Measurements from ENCODE around the gene SLC35D1. TPM values are rescaled to one million over a fixed set of nuclear protein-coding genes. Genes with fewer than 3 reads are reported as not detected.
"Not testable (repeated sequence)": the region's sequence is repeated elsewhere in the genome, so short reads cannot be mapped to it uniquely, and the experiment has no call there.

The SLC35D1 gene
- total RNA-seq (2014; rRNA removed; shearing (Covaris generic)): 18.7 and 19.6 TPM in 2 replicates

DNA sequence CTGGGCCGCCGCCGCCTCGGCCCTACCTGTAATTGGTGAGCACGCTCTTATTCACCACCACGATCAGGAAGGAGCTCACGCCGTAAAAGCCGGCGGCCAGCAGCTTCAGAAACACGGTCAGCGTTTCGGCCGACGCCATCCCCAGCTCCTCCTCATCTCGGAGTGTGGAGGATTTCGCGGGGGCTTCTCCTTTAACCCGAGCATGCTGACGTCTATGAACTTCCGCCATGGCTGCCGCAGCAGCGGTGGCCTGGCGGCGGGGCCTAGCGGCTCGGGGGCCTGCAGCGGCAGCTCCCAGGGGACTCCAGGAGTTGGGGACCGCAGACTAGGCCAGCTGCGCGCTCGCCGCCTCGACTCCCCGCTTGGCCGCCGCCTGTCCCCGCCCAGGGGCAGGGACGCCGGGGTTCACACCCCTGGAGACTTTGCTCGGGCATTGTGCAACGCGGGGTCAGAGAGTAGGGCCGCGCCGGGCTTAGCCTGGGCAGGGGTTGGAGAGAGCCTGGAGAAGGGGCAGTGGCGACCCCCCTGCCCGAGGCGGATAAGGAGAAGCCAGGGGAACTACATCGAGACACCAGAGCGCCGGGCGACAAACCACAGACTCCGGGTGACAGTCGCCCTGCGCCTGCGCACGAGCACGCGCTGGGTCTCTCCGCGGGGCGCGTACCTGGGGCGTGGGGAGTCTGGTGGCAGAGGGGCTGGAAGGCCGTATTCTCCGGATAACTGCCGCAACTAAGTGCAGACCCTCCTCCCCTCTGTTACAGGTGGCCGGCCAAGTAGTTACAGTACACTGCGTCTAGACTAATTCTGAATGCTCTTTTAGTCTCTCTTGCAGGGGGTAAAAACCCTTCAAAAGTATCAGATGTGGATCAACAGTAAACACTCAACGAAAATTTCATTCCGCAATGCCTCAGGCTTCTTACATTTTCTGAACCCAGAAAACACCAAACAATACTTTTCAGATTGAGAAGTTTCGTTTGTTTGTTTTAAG is at the start of gene SLC35D1:
Gene SLC35D1, minus strand, starts transcription at position 364 of the 988 bp plus-strand sequence. Its CDS starts 135 bp downstream, at position 229.
- H3K27ac ChIP-seq: peak within 1 kb of the TSS; percentile 77
- peak; percentile 83 to 88 for DNase-seq

GRCh38 chr1:67103548-67103947 is 49.6 kb upstream of the SLC35D1 start:
- Histone ChIP-seq H3K4me3 (no peak overlapping the region), H3K36me3 (no peaks in the 10 kb centered on the region), H3K9me3 (replicated peaks) (no peaks in the 10 kb centered on the region), H3K27me3 (no peaks in the 10 kb centered on the region), H3K27ac (no peak overlapping the region), H3K4me1 (no peaks in the 10 kb centered on the region)
- DNase-seq: no peak

More for the DNA sequence above, at the start of gene SLC35D1:
- H3K27me3 ChIP-seq: no peaks in the 10 kb centered on the region
- peaks cover 7% of the 10 kb centered on the region; the same call in 1 of the 2 replicates for H3K4me1 ChIP-seq
- peaks cover 19% of the 10 kb centered on the region for H3K36me3 ChIP-seq
- no peaks in the 10 kb centered on the region for H3K9me3 ChIP-seq (replicated peaks)
- H3K4me3 ChIP-seq: peak within 1 kb of the TSS; percentile 96

DNA sequence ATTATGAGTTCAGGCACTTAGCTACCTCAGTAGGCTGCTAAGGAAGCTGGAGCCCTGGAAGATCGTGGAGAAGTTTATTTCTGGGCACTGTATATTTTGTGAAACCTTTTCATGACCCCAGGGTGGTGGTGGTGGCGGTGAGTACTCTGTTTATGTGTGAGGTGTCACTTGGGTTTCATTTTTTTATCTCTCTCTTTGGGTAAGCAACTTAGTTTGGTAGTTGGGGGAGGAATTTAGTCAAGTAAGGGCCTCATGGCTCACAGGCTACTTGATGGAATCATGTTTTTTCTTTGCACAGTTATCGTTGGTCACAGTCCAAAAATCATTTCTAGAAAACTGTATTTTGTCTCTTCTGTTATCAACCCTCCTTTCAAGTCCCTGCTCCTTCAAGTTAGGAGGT is 46.9 kb upstream of the SLC35D1 start:
- Histone ChIP-seq H3K9me3 (replicated peaks) (no peaks in the 10 kb centered on the region), H3K4me1 (peaks cover 20% of the 10 kb centered on the region), H3K36me3 (no peaks in the 10 kb centered on the region), H3K27me3 (no peaks in the 10 kb centered on the region), H3K27ac (no peak overlapping the region), H3K4me3 (no peak overlapping the region)
- no peak for DNase-seq

DNA sequence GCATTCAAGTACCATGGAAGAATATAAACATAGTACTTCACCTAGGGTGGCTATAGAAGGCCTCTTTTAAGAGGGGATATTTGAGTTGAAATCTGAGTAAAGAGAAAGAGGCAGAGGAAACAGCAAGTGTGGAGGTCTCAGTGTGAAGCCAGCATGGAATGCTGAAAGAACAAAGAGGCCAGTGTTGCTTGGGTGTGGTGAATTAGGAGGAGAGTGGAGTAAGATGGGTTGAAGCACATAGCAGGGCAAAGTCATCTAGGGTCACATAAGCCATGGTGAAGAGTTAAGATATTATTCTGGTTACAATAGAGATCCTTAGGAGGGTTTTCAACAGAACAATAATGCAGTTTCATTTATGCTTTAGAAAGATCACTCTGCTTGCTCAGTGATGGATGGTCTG is 43.4 kb upstream of the SLC35D1 start:
- Histone ChIP-seq H3K4me3 (no peak overlapping the region), H3K9me3 (replicated peaks) (no peaks in the 10 kb centered on the region), H3K4me1 (peaks cover 20% of the 10 kb centered on the region), H3K27ac (peak overlapping the region; percentile 81), H3K36me3 (no peaks in the 10 kb centered on the region), H3K27me3 (no peaks in the 10 kb centered on the region)
- peak; percentile 69 to 88 for DNase-seq

DNA sequence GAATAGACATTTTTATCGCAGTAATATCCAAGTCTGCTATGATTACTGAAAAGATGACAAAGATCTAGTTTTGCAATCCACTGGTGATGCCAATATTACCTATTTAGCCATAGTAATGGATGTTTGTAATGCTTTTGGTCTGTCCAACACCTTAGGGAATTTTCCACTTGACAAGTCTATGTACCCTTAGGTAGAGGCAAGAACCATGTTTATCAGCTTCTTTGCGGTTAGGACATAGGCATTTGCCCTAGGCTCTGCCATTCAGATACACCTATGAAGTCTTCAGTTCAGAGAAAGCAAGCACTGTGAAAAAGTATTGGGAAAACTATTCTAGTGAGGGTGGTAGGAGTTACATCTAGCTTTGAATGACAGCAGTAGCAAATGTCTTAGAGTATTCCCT is 40.2 kb upstream of the SLC35D1 start:
- no peak for DNase-seq
- Histone ChIP-seq H3K4me3 (no peak overlapping the region), H3K27ac (no peak overlapping the region), H3K27me3 (no peaks in the 10 kb centered on the region), H3K4me1 (peaks cover 20% of the 10 kb centered on the region), H3K36me3 (no peaks in the 10 kb centered on the region), H3K9me3 (replicated peaks) (no peaks in the 10 kb centered on the region)

DNA sequence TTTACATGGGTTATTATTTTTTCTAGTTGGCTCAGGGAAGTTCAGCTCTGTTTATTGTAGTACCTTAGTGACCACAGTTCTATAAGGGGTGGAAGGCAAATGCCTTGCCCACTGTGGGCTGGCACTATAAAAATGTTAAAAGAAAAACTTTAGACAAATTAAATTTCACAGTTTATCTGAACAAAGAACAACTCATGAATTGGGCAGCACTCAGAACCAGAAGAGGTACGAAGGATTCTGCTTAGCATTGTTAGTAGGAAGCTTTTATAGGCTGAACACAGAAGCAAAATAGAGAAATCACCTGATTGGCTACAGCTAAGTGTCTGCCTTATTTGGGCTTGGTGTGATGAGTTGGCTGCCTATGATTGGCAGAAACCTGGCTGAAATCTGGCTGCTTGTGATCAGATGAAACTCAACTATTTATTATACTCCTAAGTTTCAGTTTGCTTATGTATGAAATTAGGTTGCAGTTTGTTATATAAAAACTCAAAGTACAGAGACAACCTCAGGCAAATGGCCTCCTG is 35.8 kb upstream of the SLC35D1 start:
- no peak overlapping the region for H3K27ac ChIP-seq

DNA sequence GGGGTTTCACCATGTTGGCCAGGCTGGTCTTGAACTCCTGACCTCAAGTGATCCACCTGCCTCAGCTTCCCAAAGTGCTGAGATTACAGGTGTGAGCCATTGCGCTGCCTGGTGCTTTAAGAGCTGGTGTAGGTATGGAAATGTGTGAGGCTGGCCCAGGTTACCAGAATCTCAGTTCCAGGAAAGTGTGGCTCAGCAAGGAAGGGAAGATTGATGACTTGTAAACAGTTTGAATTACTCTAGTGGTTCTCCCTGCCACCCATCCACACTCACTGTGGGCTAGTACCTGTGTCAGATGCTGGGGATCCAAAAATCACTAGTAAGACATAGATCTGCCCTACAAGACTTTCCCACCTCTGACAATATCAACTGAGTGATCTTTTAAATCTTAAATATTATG is 34.5 kb upstream of the SLC35D1 start:
- no peak for DNase-seq
- Histone ChIP-seq H3K36me3 (no peaks in the 10 kb centered on the region), H3K27me3 (no peaks in the 10 kb centered on the region), H3K9me3 (replicated peaks) (no peaks in the 10 kb centered on the region), H3K27ac (no peak overlapping the region), H3K4me1 (no peaks in the 10 kb centered on the region; the same call in 1 of the 2 replicates), H3K4me3 (no peak overlapping the region)

More for the DNA sequence above, 35.8 kb upstream of the SLC35D1 start:
- Histone ChIP-seq H3K9me3 (replicated peaks) (no peaks in the 10 kb centered on the region), H3K4me3 (no peak overlapping the region), H3K4me1 (no peaks in the 10 kb centered on the region; the same call in 1 of the 2 replicates), H3K36me3 (no peaks in the 10 kb centered on the region), H3K27me3 (no peaks in the 10 kb centered on the region)
- DNase-seq: no peak

DNA sequence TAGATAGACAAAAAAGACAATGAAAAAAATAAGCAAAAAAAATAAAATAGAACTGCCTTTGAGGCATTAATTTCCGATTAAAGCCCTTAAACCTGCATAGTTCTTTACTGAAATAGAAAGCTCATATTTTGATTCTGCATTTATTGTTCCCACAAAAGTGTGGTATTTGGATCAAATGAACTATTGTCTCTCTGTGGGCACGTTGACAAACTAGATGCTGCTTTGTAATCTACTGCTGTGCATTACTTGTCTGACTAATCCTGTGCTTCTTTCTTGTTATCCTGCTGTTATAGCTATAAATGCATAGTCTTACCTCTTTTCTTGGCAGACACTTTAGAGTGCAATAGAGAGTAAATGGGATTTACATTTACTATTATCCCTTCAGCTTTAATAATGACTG is 31.4 kb upstream of the SLC35D1 start:
- no peak for DNase-seq
- no peaks in the 10 kb centered on the region for H3K36me3 ChIP-seq
- no peak overlapping the region for H3K27ac ChIP-seq
- H3K4me3 ChIP-seq: no peak overlapping the region
- H3K9me3 ChIP-seq (replicated peaks): no peaks in the 10 kb centered on the region
- H3K4me1 ChIP-seq: no peaks in the 10 kb centered on the region
- no peaks in the 10 kb centered on the region for H3K27me3 ChIP-seq

- DNase-seq: no peak
Measured at GRCh38 chr1:67084765-67085318, 30.9 kb upstream of the SLC35D1 start.

GRCh38 chr1:67078291-67078690 is 24.3 kb upstream of the SLC35D1 start:
- Histone ChIP-seq H3K27ac (no peak overlapping the region), H3K4me3 (no peak overlapping the region), H3K27me3 (no peaks in the 10 kb centered on the region), H3K4me1 (no peaks in the 10 kb centered on the region), H3K9me3 (replicated peaks) (no peaks in the 10 kb centered on the region), H3K36me3 (no peaks in the 10 kb centered on the region)
- no peak for DNase-seq

More at GRCh38 chr1:67084765-67085318, 30.9 kb upstream of the SLC35D1 start:
- no peak overlapping the region for H3K4me3 ChIP-seq
- H3K9me3 ChIP-seq (replicated peaks): no peaks in the 10 kb centered on the region
- no peaks in the 10 kb centered on the region for H3K4me1 ChIP-seq
- H3K27ac ChIP-seq: no peak overlapping the region
- H3K36me3 ChIP-seq: no peaks in the 10 kb centered on the region
- no peaks in the 10 kb centered on the region for H3K27me3 ChIP-seq

DNA sequence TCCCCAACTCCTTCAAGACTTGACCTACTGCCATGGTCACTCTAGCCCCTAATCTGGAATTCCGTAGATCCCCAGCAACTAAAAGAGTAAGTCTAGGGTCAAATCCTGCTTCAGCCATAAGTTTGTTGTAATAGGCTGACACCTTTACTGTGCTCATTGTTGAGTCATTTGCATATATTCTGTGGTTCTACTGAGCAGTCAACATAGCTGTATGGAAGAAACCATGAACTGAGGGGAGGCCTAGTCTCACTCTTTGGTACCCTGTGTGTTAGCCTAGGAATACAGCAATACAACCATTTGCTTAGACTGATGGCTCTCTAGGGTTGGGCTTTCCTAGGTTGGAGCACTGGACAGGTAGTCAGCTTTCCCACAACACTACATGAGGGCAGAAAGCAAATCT is 23.6 kb upstream of the SLC35D1 start:
- Histone ChIP-seq H3K4me1 (no peaks in the 10 kb centered on the region), H3K4me3 (no peak overlapping the region), H3K27me3 (no peaks in the 10 kb centered on the region), H3K27ac (no peak overlapping the region), H3K9me3 (replicated peaks) (no peaks in the 10 kb centered on the region; the same call in 1 of the 2 replicates), H3K36me3 (no peaks in the 10 kb centered on the region)
- no peak for DNase-seq

GRCh38 chr1:67072749-67073148 is 18.8 kb upstream of the SLC35D1 start:
- no peak for DNase-seq
- Histone ChIP-seq H3K27ac (no peak overlapping the region), H3K36me3 (no peaks in the 10 kb centered on the region), H3K4me1 (no peaks in the 10 kb centered on the region), H3K9me3 (replicated peaks) (peaks cover 5% of the 10 kb centered on the region; the same call in 1 of the 2 replicates), H3K27me3 (no peaks in the 10 kb centered on the region), H3K4me3 (no peak overlapping the region)

- not testable (repeated sequence) for H3K4me1 ChIP-seq; DNase-seq; H3K9me3 ChIP-seq (replicated peaks); H3K27me3 ChIP-seq; H3K27ac ChIP-seq; H3K36me3 ChIP-seq; H3K4me3 ChIP-seq
Measured at GRCh38 chr1:67067655-67068054, 13.7 kb upstream of the SLC35D1 start.

GRCh38 chr1:67062412-67062811 is 8.5 kb upstream of the SLC35D1 start:
- peaks cover 21% of the 10 kb centered on the region for H3K4me1 ChIP-seq
- H3K9me3 ChIP-seq (replicated peaks): no peaks in the 10 kb centered on the region
- H3K27me3 ChIP-seq: no peaks in the 10 kb centered on the region
- no peak overlapping the region for H3K4me3 ChIP-seq
- no peaks in the 10 kb centered on the region for H3K36me3 ChIP-seq
- no peak for DNase-seq
- no peak overlapping the region for H3K27ac ChIP-seq

DNA sequence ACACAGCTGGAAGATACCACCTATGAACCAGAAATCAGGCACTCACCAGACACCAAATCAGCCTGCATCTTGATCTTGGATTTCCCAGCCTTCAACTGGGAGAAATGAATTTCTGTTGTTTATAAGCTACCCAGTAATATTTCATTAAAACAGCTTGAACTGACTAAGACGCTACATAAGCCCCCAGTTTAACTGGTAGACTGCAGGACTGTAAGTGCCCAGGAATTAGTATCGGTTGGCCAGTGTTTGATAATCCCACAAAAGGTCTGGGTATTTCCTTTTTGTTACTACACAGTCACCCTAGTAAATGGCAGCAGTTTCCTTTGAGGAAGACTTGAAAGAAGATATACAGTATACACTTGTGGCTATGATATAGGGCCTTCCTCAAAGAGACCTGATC is 7.3 kb upstream of the SLC35D1 start:
- peak overlapping the region; percentile 70 for H3K27ac ChIP-seq
- DNase-seq: no peak
- no peak overlapping the region for H3K4me3 ChIP-seq
- H3K4me1 ChIP-seq: peaks cover 21% of the 10 kb centered on the region
- no peaks in the 10 kb centered on the region for H3K9me3 ChIP-seq (replicated peaks)
- H3K27me3 ChIP-seq: no peaks in the 10 kb centered on the region
- H3K36me3 ChIP-seq: no peaks in the 10 kb centered on the region

Data from SJCRH30 (cell line).